Kidney (tissue), 14 donors: ENCODE data around the gene DDX25. TPM values are rescaled to one million over a fixed set of nuclear protein-coding genes. Genes with fewer than 3 reads are reported as not detected.

Experiments used
- DNase-seq, 5 donors: peaks; one replicate each; pipeline ENCODE4 v3.0.0-alpha.2; 2013 to 2020
- FAIRE-seq: peaks from 2 replicates; lab custom pipeline; 2012; peaks lifted over from hg19 to GRCh38; lab: Jason Lieb, UNC
- H3K27ac ChIP-seq, 2 donors: one replicate each; pipeline ENCODE4 v1.7.0; 2013; ENCODE audit warnings: low read depth in 2 of 2, low read length in 2 of 2, inconsistent platforms in 1 of 2
- H3K27me3 ChIP-seq: one replicate; pipeline ENCODE4 v1.7.1; 2013; ENCODE audit warnings: low read length, inconsistent platforms; ENCODE audit not compliant: control insufficient read depth, insufficient read depth
- H3K36me3 ChIP-seq, 3 donors: one replicate each; pipeline versions ENCODE4 v1.7.0 to v1.7.1; 2013; ENCODE audit warnings: low read length in 3 of 3, control low read depth in 1 of 3, inconsistent platforms in 1 of 3; ENCODE audit not compliant: insufficient read depth in 3 of 3, control insufficient read depth in 2 of 3
- H3K4me1 ChIP-seq, 3 donors: one replicate each; pipeline versions ENCODE4 v1.7.0 to v1.7.1; 2013; ENCODE audit warnings: low read length in 3 of 3, inconsistent platforms in 1 of 3, low read depth in 1 of 3; ENCODE audit not compliant: control insufficient read depth in 2 of 3, insufficient read depth in 2 of 3
- H3K4me3 ChIP-seq, 3 donors: one replicate each; pipeline versions ENCODE4 v1.7.0 to v1.8.1; 2013; ENCODE audit warnings: low read length in 3 of 3, control low read depth in 1 of 3, inconsistent platforms in 1 of 3
- H3K9ac ChIP-seq, 3 donors: one replicate each; pipeline versions ENCODE4 v1.7.0 to v1.7.1; 2013; ENCODE audit warnings: low read length in 3 of 3, control low read depth in 1 of 3, inconsistent platforms in 1 of 3
- H3K9me3 ChIP-seq, 3 donors: one replicate each; pipeline versions ENCODE4 v1.7.0 to v1.7.1; 2013; ENCODE audit warnings: low read length in 3 of 3, control low read depth in 1 of 3, inconsistent platforms in 1 of 3; ENCODE audit not compliant: control insufficient read depth in 2 of 3, insufficient read depth in 1 of 3
- CTCF ChIP-seq: IDR thresholded peaks from 3 replicates; pipeline ENCODE4 v1.5.1; 2012; ENCODE audit warnings: mild to moderate bottlenecking, moderate library complexity, borderline replicate concordance; ENCODE audit not compliant: insufficient read depth; ENCODE audit errors: extremely low read depth
- intact Hi-C: fragments of 100-400 bp; cut with DNase I; formaldehyde crosslinking; loops from one replicate; pipeline ENCODE4 v1.11.1; 2022
- polyA plus RNA-seq: library from polyadenylated mRNA; stranded (reverse); fragments of 350-450 nt; fragmentation: Illumina TruSeq; extraction: RNeasy Lipid Tissue Mini Kit (QIAGEN cat#74804); gene quantifications from one replicate; pipeline ENCODE4 v1.2.3, GENCODE V29; 2014; ENCODE audit warnings: low read depth, low replicate concordance; ENCODE audit not compliant: insufficient read depth
- total RNA-seq: library from RNA; stranded (reverse); fragmentation: NEBNext Ultra II Directional; extraction: Animal tissue kit (Norgen Biotek cat#: 25700); gene quantifications from one replicate; pipeline ENCODE4 v1.2.1, GENCODE V29; 2021
- donor health status: control.
- donor health status: control.
- donor health status: control.
- donor health status: control.
- donor health status: control.
- donor health status: DM: yes; HTN: yes; CAD: no.
- donor health status: Normal renal cell carcinoma (clear cell type).

Gene DDX25
- total and polyA plus RNA-seq, 2 donors from 2014 or later = 1.1 to 3.8 TPM

GRCh38 chr11:125873881-125874555 lies 30.3 kb upstream of the DDX25 start:
- Histone ChIP-seq H3K36me3 (no peaks in the 10 kb centered on the region), H3K27ac (no peak overlapping the region), H3K4me1 (no peaks in the 10 kb centered on the region), H3K9ac (no peak overlapping the region), H3K4me3 (no peak overlapping the region), H3K27me3 (no peaks in the 10 kb centered on the region), H3K9me3 (no peaks in the 10 kb centered on the region)
- TF ChIP-seq CTCF = no peak
- intact Hi-C loops = no loop called here
- no peak for DNase-seq
- no peak for FAIRE-seq

- no peak for FAIRE-seq
- intact Hi-C loops = no loop called here
- DNase-seq = peak in 4 of 5 donors; percentile 53 to 90 (median 79)
Measured at GRCh38 chr11:125874556-125875124, 29.7 kb upstream of the DDX25 start.

GRCh38 chr11:125881291-125881690 lies 23.0 kb upstream of the DDX25 start:
- no peak overlapping the region for H3K27ac ChIP-seq
- H3K4me1 ChIP-seq = no peaks in the 10 kb centered on the region
- no peak overlapping the region for H3K9ac ChIP-seq
- intact Hi-C loops = no loop called here
- H3K9me3 ChIP-seq = no peaks in the 10 kb centered on the region
- FAIRE-seq (no peak), DNase-seq (no peak)
- no peak for TF ChIP-seq CTCF
- no peak overlapping the region for H3K4me3 ChIP-seq
- no peaks in the 10 kb centered on the region for H3K27me3 ChIP-seq
- H3K36me3 ChIP-seq = no peaks in the 10 kb centered on the region

More at GRCh38 chr11:125874556-125875124, 29.7 kb upstream of the DDX25 start:
- peak; percentile 65 for TF ChIP-seq CTCF
- no peaks in the 10 kb centered on the region for H3K27me3 ChIP-seq
- H3K4me3 ChIP-seq = no peak overlapping the region
- H3K27ac ChIP-seq = no peak overlapping the region
- H3K4me1 ChIP-seq = no peaks in the 10 kb centered on the region
- H3K36me3 ChIP-seq = no peaks in the 10 kb centered on the region
- H3K9ac ChIP-seq = no peak overlapping the region
- H3K9me3 ChIP-seq = no peaks in the 10 kb centered on the region
